MV-4-11 (cell line): ENCODE measurements around the gene SF3B3.

Experiments
- DNase-seq: peaks from one replicate; lab custom pipeline; 2025; lab: John Stamatoyannopoulos, UW

Gene SF3B3

GRCh38 chr16:70590722-70591415 is 67.3 kb downstream of the SF3B3 start:
- no peak for DNase-seq

GRCh38 chr16:70591615-70592014 is 68.0 kb downstream of the SF3B3 start:
- no peak for DNase-seq

GRCh38 chr16:70592106-70592571 is 68.5 kb downstream of the SF3B3 start:
- no peak for DNase-seq

GRCh38 chr16:70593544-70593943 is 69.9 kb downstream of the SF3B3 start:
- no peak for DNase-seq

- DNase-seq: no peak
Measured at GRCh38 chr16:70594569-70594968, 71.0 kb downstream of the SF3B3 start.

GRCh38 chr16:70597135-70597835 is 73.7 kb downstream of the SF3B3 start:
- no peak for DNase-seq

GRCh38 chr16:70598937-70599503 is 75.4 kb downstream of the SF3B3 start:
- DNase-seq: no peak

- DNase-seq: no peak
Measured at GRCh38 chr16:70600730-70601129, 77.1 kb downstream of the SF3B3 start.

GRCh38 chr16:70601576-70602575 is 78.3 kb downstream of the SF3B3 start:
- DNase-seq: no peak

- DNase-seq: no peak
Measured at GRCh38 chr16:70602831-70603230, 79.2 kb downstream of the SF3B3 start.

GRCh38 chr16:70604407-70605282 is 81.0 kb downstream of the SF3B3 start:
- no peak for DNase-seq

GRCh38 chr16:70605283-70605657 is 81.7 kb downstream of the SF3B3 start:
- no peak for DNase-seq

- DNase-seq: no peak
Measured at GRCh38 chr16:70608521-70608920, 84.9 kb downstream of the SF3B3 start.

- DNase-seq: no peak
Measured at GRCh38 chr16:70610273-70611223, 86.9 kb downstream of the SF3B3 start.

- no peak for DNase-seq
Measured at GRCh38 chr16:70611224-70611598, 87.6 kb downstream of the SF3B3 start.

- DNase-seq: no peak
Measured at GRCh38 chr16:70611785-70612303, 88.2 kb downstream of the SF3B3 start.

- DNase-seq: peak; percentile 97
Measured at GRCh38 chr16:70612931-70613330, 89.3 kb downstream of the SF3B3 start.

- DNase-seq: no peak
Measured at GRCh38 chr16:70614208-70614951, 90.8 kb downstream of the SF3B3 start.

GRCh38 chr16:70615945-70616344 is 92.3 kb downstream of the SF3B3 start:
- no peak for DNase-seq
